ENCODE measurements around the gene DTNBP1. TPM values are rescaled to one million over a fixed set of nuclear protein-coding genes. Genes with fewer than 3 reads are reported as not detected.

The DTNBP1 gene
- total RNA-seq, 2 experiments from 2014 or later, result 9.8 to 28.0 TPM

DNA sequence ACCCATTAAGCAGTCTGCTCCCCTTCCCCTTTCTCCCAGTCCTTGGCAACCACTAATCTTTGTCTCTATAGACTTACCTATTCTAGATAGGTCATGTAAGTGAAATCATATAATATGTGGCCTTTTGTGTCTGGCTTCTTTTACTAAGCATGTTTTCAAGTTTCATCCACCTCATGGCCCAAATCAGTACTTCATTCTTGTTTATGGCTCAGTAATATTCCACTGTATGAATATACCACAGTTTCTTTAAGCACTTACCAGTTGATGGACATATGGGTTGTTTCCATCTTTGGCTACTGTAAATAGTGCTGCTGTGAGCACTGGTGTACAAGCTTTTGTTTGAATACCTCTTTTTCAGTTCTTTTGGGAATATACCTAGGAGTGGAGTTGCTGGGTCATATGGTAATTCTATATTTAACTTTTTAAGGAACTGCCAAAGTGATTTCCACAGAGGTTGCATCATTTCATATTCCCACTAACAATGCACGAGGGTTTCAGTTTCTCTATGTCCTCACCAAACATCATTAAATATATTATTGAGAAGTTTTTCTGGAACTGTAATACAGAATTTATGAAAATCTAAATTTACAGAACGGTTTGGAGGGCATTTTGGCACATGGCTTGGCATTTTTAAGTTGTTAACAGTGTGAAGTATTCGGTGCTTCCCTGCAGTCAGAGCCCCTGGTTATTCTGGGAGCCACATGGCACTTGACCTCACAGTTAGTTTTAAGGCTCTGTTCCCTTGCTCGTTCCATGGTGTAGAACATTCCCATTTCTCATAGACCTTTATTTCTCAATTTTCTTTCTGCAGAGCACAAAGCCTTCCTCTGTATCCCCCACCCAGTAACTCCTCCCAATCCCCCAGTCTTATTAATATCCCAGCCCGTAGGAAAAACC is 27.0 kb upstream of the DTNBP1 start:
- H3K4me2 ChIP-seq (ENCODE audit: low read length), result no peak overlapping the region
- ChIA-PET POLR2A (interaction anchor here (0.6 kb wide), 1 partner anchor 717 kb away, joined by 3 read pairs; no protein-coding TSS in a partner anchor), CTCF (ENCODE audit: unreplicated experiment) (no interaction called here)
- no peaks in the 10 kb centered on the region for H4K20me1 ChIP-seq (ENCODE audit: insufficient read depth, low read length)
- no peak for TF ChIP-seq EZH2phosphoT487 (IDR thresholded peaks at IDR 0.05; ENCODE audit: borderline replicate concordance, low read depth, low read length)
- TF ChIP-seq, protein P1, sequence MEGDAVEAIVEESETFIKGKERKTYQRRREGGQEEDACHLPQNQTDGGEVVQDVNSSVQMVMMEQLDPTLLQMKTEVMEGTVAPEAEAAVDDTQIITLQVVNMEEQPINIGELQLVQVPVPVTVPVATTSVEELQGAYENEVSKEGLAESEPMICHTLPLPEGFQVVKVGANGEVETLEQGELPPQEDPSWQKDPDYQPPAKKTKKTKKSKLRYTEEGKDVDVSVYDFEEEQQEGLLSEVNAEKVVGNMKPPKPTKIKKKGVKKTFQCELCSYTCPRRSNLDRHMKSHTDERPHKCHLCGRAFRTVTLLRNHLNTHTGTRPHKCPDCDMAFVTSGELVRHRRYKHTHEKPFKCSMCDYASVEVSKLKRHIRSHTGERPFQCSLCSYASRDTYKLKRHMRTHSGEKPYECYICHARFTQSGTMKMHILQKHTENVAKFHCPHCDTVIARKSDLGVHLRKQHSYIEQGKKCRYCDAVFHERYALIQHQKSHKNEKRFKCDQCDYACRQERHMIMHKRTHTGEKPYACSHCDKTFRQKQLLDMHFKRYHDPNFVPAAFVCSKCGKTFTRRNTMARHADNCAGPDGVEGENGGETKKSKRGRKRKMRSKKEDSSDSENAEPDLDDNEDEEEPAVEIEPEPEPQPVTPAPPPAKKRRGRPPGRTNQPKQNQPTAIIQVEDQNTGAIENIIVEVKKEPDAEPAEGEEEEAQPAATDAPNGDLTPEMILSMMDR (conservative IDR thresholded peaks at IDR 0.05; ENCODE audit: low read length), result no peak
- intact Hi-C loops (cut with micrococcal nuclease; ENCODE audit: unreplicated experiment), result loop anchor here (5.0 to 10.0 kb wide), 2 partner anchors 195 to 477 kb away; no protein-coding TSS in a partner anchor
- no peak overlapping the region for H3K4me3 ChIP-seq (ENCODE audit: low read depth, low read length, poor library complexity, severe bottlenecking)
- no peaks in the 10 kb centered on the region for H3K79me2 ChIP-seq (ENCODE audit: insufficient read depth, low read depth, low read length)
- H3K36me3 ChIP-seq (ENCODE audit: insufficient read depth, low read length), result no peaks in the 10 kb centered on the region
- H2AFZ ChIP-seq (ENCODE audit: low read length), result no peak overlapping the region
- DNase-seq (ENCODE audit: low spot score), result no peak
- H3K4me1 ChIP-seq (ENCODE audit: insufficient read depth, low read length, poor library complexity, severe bottlenecking), result no peaks in the 10 kb centered on the region
- H3K9me3 ChIP-seq (ENCODE audit: low read length), result no peaks in the 10 kb centered on the region
- H3K27ac ChIP-seq (ENCODE audit: low read depth, low read length, poor library complexity, severe bottlenecking), result no peak overlapping the region
- H3K9me2 ChIP-seq (ENCODE audit: insufficient read depth, low read length), result no peaks in the 10 kb centered on the region
- no TSS peak for BruUV-seq (replicated peaks)

DNA sequence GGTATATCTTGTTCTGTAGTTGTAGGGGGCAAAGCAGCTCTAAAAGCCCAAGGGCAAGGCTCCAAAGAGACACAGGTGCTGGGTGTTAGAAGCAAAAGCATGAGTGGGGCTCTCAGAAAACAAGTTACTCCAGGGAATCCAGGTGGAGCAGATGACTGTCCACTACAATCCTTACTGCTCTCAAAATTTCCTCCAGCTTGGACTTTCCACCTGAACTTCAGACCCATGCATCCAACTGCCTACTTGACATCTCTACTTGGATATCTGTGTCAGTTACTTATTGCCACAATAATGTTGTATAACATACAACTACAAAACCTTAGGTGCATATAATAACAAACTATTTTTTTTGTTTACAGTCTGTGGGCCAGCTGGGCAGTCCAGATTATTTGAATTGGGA is 22.8 kb upstream of the DTNBP1 start:
- no peak overlapping the region for H2AFZ ChIP-seq (ENCODE audit: low read length)
- H3K9me2 ChIP-seq (ENCODE audit: insufficient read depth, low read length), result no peaks in the 10 kb centered on the region
- ChIA-PET CTCF (ENCODE audit: unreplicated experiment) (no interaction called here), POLR2A (interaction anchor here (0.8 kb wide), 1 partner anchor 519 kb away, joined by 3 read pairs; no protein-coding TSS in a partner anchor)
- H3K4me2 ChIP-seq (ENCODE audit: low read length), result no peak overlapping the region
- DNase-seq (ENCODE audit: low spot score), result no peak
- H3K36me3 ChIP-seq (ENCODE audit: insufficient read depth, low read length), result no peaks in the 10 kb centered on the region
- intact Hi-C loops (cut with micrococcal nuclease; ENCODE audit: unreplicated experiment), result no loop called here
- H3K4me3 ChIP-seq (ENCODE audit: low read depth, low read length, poor library complexity, severe bottlenecking), result no peak overlapping the region
- TF ChIP-seq, protein P1 (conservative IDR thresholded peaks at IDR 0.05; ENCODE audit: low read length), result no peak
- no peak for TF ChIP-seq EZH2phosphoT487 (IDR thresholded peaks at IDR 0.05; ENCODE audit: borderline replicate concordance, low read depth, low read length)
- H3K4me1 ChIP-seq (ENCODE audit: insufficient read depth, low read length, poor library complexity, severe bottlenecking), result peaks cover 14% of the 10 kb centered on the region
- no TSS peak for BruUV-seq (replicated peaks)
- H3K79me2 ChIP-seq (ENCODE audit: insufficient read depth, low read depth, low read length), result no peaks in the 10 kb centered on the region
- no peaks in the 10 kb centered on the region for H4K20me1 ChIP-seq (ENCODE audit: insufficient read depth, low read length)
- H3K27ac ChIP-seq (ENCODE audit: low read depth, low read length, poor library complexity, severe bottlenecking), result no peak overlapping the region
- H3K9me3 ChIP-seq (ENCODE audit: low read length), result no peaks in the 10 kb centered on the region

Data from OCI-LY7 (cell line).